GM03348 (cell line): Measurements from ENCODE around the gene OR2A7.
"Not testable (repeated sequence)": the region's sequence is repeated elsewhere in the genome, so short reads cannot be mapped to it uniquely, and the experiment has no call there.

Experiments
- DNase-seq: peaks from one replicate; pipeline ENCODE4 v3.0.0; 2012; ENCODE audit warnings: low spot score

Gene OR2A7

DNA sequence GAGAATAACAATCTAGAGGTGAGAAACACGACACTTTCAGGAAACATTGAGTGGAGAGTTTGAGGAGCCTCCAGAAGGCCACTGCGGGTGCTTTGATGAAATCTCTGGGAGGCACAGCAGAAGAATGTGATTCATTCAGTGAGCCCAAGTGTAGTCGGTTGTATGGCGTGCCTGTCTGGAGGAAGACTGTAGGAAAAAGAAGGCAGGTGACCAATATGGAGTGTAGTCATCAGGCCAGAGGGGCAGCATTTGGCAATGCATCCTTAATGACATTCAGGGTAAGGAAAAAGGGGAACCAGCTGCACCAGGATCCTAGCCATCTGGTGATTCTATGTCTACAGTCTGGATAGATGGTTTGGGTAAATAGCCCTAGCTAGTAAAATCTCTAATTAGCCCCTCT, 12.3 kb downstream of the OR2A7 start:
- not testable (repeated sequence) for DNase-seq

GRCh38 chr7:144247674-144248330, 16.8 kb downstream of the OR2A7 start:
- not testable (repeated sequence) for DNase-seq

DNA sequence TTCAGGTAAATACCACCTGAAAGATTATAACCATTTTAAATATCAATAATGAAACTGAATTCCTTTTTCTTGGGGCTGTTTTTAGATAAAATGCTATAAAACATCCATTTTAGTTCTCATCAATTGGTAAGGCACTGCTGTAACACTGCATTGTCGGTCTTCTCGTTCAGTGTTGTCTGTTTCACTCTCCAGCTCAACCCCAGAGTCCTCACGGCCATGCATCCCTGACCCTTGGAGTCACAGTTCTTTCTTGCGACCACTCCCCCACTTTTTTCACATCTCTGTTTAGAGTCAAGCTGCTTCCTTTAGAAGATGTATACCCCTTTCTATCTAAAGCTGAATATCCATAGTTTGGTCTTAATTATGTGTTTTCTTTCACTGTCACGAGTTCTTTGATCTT, 17.6 kb downstream of the OR2A7 start:
- not testable (repeated sequence) for DNase-seq

GRCh38 chr7:144245372-144245771, 19.2 kb downstream of the OR2A7 start:
- DNase-seq = not testable (repeated sequence)

GRCh38 chr7:144239365-144239764, 25.2 kb downstream of the OR2A7 start, which contains the start of gene OR2A42:
Gene OR2A42, minus strand, starts transcription at chr7:144239605. Its CDS starts 6,762 bp downstream, at chr7:144232843.
- DNase-seq = not testable (repeated sequence)

GRCh38 chr7:144238530-144239082, 26.0 kb downstream of the OR2A7 start:
- not testable (repeated sequence) for DNase-seq

DNA sequence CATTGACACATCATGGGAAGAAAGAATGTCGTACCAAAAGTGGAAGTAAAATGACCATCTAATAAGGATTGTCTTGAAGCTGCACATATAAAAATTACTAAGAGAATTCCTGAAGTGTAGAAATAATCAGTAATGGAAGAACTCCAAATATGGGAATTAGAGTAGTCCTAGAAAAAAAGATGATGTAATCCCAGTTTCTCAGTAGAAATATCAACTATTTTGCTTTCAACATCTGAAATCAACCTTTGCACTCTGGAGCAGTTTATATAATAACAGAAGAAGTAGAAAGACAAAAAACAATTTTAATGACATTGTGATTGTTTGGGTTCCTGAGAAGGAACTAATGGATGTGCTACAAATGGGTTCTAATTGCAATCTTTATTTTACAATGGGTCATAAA, 31.6 kb downstream of the OR2A7 start:
- not testable (repeated sequence) for DNase-seq

- DNase-seq = not testable (repeated sequence)
These were observed 33.6 kb downstream of the OR2A7 start for GRCh38 chr7:144231027-144231426.

DNA sequence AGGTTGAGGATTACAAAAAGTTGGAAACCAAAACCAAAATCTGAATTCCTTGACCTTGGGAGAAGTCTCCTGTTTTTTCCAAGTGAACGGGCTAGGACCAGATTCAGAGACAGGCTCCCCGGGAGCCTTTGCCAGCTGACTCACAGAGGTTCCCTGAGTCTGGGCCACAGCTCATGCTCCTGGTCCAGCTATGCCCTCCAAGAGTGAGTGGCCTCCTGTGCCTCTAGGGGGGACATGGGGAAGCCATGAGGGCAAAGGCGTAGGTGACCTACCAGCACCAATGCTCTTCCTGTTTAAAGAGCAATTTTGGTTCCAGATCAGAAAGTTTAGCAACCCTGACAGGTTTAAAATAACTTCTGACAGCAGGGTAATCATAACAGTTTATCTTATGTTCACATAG, 35.8 kb downstream of the OR2A7 start:
- DNase-seq = not testable (repeated sequence)

DNA sequence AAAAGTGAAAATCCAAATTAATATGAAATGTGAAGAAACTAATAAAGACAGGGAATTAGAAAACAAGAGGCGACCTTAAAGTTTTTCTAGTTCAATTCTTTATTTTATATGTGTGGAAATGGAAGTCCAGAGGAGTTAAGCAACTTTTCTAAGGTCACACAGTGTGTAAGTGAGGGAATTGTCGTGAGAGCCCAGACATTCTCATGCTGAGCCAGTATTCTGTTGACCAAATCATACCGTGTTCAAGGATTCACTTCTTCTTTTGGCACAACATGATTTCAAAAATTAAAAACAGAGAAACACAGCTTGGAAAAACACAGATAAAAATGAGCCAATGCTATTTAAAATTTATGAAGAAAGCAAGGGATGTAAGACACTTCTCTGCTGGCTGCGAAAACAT, 37.7 kb downstream of the OR2A7 start:
- DNase-seq = not testable (repeated sequence)

DNA sequence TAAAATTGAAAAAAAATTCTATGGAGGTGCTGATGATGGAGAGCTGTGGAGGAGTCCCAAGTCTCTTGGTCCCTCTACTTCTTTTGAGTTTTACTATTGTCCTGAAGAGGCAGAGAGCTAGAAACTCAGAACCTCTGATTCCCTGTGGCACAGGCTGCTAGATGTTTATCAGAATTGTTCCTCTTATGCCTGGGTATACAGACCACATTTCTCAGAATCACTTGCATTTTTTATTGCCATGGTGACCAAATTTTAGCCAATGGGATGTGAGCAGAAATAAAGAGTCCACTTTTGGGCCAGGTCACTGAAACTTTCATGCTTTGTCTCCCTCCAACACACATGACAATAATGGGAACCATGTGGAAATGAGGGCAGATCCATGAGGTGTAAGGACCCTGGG, 40.9 kb downstream of the OR2A7 start:
- DNase-seq = not testable (repeated sequence)

GRCh38 chr7:144220531-144220930, 44.1 kb downstream of the OR2A7 start:
- DNase-seq = not testable (repeated sequence)

GRCh38 chr7:144219149-144219548, 45.4 kb downstream of the OR2A7 start:
- DNase-seq = not testable (repeated sequence)

DNA sequence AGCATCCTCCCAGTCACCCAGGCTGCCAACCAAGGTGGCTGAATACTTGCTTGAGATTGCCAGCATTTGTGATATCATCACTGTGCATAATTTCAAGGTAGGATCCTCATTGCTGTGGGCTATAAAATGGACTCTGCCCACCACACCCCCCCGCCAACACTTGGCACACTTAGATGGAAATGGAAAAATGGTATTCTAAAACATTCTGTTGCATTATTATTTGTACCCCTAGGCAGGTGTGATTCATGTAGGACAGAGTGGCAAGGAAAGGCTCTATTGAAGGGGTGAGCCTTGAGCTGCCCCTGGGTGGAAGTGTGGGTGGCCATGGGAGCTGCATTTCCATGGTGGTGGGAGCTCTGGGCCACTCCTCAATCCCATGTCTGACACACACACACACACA, 46.0 kb downstream of the OR2A7 start:
- not testable (repeated sequence) for DNase-seq

DNA sequence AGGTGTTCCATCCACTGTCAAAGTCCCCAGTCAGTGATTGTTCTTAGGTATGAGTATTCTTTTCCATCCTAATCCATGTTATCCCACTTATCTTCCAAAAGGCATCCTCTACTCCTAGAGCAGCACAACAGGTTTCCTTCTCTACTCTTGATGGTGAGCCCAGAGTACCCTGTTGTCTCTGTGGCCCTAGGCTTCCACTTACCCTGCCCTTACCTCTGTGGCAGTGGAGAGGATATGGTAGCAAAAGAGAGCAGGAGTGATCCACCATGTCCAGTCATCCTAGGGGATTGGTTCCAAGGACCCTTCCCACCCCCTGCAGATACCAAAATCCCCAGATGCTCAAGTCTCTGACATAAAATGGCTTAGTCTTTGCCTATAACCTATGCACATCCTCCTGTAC, 47.4 kb downstream of the OR2A7 start:
- not testable (repeated sequence) for DNase-seq
